NCI-H82 (cell line): ENCODE results near the gene RPS6KA5.
A peak's percentile ranks its signal among the peaks of the same experiment; 100 is the strongest.
"Not testable (repeated sequence)": the region's sequence is repeated elsewhere in the genome, so short reads cannot be mapped to it uniquely, and the experiment has no call there.

Experiments
- DNase-seq: peaks from one replicate; lab custom pipeline; 2025; lab: John Stamatoyannopoulos, UW

Gene RPS6KA5

DNA sequence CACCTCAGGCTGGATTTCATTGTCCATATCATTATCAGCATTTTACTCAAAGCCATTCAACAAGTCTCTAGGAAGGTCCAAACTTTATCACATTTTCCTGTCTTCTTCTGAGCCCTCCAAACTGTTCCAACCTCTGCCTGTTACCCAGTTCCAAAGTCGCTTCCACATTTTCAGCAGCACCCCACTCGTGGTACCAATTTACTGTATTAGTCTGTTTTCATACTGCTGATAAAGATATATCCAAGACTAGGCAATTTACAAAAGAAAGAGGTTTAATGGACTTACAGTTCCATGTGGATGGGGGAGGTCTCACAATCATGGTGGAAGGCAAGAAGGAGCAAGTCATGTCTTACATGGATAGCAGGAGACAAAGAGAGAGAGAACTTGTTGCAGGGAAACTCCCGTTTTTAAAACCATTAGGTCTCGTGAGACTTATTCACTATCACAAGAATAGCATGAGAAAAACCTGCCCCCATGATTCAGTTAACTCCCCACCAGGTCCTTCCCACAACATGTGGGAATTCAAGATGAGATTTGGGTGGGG is 121.1 kb downstream of the RPS6KA5 start:
- DNase-seq: not testable (repeated sequence)

GRCh38 chr14:90938615-90939014 is 121.8 kb downstream of the RPS6KA5 start:
- no peak for DNase-seq

DNA sequence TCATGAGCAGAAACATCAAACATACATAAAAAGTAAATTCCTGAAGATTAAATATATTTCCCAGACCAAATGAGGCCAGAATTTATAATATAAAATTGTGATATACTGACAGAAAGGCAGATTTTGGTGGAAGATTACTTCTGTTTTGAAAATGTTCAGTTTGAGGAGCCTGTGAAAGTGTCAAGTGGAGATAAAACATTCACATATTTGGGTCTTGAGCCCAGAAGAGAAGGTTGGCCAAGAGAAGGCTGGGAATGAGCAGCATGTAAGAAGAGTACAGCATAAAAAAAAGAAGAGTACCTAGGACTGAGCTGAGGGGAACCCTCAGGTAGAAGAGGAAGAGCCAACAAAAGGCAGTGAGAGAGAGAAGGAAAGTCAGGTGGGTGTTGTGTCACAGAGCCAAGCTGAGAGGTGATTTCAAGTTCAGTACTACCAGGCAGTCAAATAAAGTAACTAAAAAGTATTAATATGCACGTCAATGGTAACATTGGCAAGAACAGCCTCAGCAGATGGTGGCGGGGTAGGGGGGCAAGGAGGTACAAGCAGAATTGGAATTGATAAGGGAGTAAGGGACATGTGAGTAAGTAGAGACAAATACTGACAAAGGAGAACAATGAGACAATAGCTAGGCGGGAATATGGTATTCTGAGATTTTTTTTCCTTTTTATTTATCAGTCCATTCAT is 123.5 kb downstream of the RPS6KA5 start:
- DNase-seq: no peak

- no peak for DNase-seq
Observed at GRCh38 chr14:90924621-90925340, 135.7 kb downstream of the RPS6KA5 start.

DNA sequence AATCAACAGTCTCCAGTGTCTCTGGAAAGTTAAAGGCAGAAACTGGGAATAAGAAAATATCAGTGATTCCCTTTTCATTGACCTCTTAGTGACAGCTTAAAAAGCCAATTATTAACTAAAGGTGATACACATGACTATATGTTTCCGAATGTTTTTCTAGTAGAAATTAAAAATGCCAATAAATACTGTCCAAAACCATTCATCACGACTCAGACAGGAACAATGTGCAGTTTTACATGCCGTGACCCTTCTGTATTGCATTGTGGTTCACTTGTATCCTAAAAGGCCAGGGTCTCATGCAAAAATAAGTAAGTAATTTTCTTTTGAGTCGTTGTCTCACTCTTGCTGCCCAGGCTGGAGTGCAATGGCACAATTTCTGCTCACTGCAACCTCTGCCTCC is 138.3 kb downstream of the RPS6KA5 start:
- DNase-seq: no peak

GRCh38 chr14:90911121-90911520 is 149.3 kb downstream of the RPS6KA5 start:
- DNase-seq: no peak

GRCh38 chr14:90907178-90907577 is 153.3 kb downstream of the RPS6KA5 start:
- DNase-seq: no peak

GRCh38 chr14:90905531-90905930 is 154.9 kb downstream of the RPS6KA5 start:
- no peak for DNase-seq

DNA sequence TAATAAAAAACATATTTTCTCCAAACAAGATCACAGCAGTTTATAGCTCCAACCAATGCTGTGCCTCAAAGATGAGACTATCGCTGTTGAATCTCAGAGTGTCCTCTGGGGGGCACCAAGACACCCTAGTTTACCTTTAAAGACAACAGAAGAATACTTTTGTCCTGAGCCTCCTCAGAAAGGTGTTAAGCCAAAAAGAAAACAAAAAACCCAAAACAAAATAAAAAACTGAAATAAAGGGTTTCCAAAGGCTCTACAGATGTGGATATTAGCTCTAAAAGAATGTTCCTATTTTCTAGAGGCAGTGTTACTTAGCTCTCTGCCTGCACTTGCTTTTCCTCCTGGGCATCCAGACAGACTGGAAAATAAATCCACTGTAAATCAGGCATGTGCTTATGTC is 157.3 kb downstream of the RPS6KA5 start:
- peak; percentile 68 for DNase-seq

DNA sequence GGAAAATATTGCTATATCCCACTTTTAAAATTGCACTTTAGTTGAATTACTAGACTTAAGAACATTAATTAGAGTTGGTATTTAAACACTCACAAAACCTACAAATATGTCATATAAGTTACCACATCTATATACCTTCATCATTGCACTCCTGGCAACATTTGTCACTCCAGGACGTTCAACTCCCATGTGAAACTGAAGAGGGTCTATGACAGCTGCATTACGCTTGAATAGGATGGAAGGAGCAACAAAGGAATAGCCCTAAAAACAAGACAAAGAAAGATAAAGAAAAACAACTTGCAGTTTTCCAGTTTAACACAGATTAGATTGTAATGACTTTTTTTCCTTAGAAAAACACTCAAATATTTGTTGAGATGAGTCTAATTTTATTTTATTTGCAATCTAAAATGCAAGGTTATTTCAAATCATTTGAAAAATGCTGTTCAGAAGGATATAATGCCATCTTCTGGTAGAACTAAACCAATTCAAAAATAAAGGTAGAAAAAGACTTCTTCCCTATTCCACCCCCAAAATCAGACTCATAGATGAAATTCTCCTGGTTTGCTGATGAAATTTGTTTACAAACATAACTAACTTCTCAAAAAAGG is 159.9 kb downstream of the RPS6KA5 start:
- DNase-seq: no peak

DNA sequence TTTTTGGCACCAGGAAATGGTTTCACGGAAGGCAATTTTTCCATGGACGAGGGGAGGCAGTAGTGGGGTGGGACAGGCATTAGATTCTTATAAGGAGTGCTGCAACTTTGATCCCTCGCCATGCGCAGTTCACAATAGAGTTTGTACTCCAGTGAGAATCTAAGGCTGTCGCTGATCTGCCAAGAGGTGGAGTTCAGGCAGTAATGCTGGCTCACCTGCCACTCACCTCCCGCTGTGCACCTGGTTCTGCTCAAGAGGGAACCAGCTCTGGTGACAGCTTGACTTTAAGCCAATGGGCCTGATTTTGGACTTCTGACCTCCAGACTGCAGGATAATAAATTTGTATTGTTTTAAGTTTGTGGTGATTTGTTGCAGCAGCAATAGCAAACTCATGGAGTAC is 163.4 kb downstream of the RPS6KA5 start:
- DNase-seq: no peak

GRCh38 chr14:90894241-90894640 is 166.2 kb downstream of the RPS6KA5 start:
- DNase-seq: no peak

DNA sequence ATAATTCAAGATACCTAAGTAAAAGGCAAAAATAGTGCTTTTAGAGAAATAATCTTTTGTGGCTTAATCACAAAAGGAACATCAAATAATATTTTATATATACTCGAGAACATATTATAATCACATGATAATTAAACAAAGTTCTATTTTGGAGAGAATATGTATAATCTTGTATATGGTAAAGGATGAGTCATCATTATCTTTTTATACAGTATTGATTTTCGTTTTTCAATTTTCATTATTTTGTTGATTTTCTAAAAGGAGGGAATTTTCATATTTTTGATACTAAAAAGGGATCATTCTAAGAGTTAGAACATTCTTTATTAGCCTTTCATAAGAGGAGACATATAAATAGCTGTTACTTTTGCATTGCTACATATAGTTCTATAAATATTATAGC is 166.9 kb downstream of the RPS6KA5 start:
- DNase-seq: no peak

- DNase-seq: no peak
Observed at GRCh38 chr14:90892970-90893369, 167.5 kb downstream of the RPS6KA5 start.

DNA sequence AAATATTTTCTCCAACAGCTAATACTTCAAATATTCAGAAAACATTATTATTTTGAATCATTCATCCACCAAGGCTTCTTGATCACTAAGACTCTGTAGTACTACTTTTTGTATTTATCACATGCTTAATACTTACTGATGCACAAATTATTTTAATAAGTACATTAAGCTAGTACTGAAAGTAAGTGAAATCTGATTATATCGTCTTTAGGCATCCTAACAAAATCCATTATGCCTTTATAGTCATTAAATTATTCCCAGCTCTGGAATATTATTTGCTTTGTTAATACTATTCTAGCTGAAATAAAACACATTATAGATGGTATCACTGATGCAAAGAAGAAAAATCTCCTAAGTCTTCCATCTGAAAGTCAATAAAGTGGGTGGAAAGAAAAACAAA is 169.1 kb downstream of the RPS6KA5 start:
- DNase-seq: no peak

DNA sequence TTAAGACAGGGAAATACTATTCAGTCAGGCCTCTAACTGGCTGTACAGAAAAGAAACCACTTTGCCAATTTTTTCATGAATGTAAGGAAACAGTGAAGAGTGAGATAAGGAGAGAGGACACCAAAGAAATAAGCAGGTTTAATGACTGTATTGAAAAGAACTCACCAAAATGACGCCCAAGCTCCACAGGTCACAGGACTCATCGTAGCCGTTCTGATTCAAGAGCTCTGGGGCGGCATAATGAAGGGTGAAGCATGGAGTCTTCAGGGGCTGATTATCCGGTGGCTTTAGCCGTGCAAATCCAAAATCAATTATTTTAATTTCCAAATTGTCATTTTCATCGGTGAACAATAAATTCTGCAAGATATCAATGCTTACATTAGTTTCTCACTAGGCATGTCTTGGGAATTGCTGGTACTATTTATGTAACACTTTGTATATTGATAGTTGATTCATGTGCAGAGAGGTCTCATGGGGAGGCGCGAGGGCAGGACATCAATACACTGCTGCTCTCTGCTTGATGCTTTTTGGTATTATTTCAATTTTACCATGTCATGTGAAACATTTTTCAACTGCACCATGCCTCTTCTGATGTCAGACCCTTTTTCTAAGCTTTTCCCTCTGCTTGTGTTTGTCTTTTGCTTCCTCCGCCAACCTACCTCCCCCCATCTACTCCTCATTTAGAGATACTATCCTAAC is 170.0 kb downstream of the RPS6KA5 start:
- DNase-seq: no peak

DNA sequence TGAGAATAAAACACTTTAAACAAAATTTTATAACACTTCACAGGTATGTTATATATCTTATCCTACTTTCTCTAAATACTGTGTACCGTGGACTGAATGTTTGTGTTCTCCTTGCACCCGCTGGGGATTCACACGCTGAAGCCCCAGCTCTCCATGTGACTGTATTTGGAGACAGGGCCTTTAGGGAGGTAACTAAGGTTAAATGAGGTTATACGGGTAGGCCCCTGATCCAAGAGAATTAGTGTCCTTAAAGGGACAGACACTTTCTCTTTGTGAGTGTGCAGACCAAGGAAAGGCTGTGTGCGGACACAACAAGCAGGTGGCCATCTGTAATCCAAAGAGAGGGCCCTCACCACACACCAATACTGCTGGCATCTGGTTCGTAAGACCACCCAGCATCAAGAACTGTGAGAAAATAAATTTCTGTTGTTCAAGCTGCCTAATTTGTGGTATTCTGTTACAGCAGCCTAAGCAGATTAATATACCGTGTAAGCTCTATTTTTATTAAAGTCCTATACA is 174.1 kb downstream of the RPS6KA5 start:
- peak; percentile 52 for DNase-seq

DNA sequence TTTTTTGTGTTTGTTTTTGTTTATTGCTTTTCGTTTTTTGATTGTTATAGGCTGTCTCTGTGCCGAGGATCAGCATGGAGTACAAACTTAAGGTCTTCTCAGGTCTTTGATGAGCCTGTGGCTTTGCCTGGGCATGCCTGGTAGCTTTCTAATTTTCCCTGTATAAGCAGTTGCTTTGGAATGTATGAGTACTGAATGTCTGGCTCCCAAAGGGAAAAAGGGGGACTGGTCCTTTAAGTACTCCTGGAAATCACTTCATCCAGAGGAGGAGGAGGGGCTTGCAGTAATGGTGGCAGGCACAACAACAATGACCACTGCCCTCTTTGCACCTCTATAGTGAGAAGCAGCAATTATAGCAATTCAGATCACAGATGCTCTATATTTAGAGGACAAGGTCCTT is 176.7 kb downstream of the RPS6KA5 start:
- no peak for DNase-seq

DNA sequence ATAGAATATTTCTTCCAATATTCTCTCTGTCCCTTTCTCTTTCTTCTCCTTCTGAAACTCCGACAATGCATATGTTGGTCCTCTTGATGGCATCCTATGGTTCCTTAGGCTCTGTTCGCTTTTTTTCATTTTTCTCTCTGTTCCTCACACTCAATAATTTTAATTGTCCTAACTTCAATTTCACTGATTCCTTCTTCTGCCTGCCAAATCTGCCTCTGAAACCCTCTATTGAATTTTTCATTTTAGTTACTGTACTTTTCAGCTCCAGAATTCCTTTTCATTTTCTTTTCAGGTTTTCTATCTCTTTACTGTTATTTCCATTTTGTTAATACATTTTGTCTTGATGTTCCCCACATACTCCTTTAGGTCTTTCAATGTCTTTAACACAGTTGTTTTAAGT is 177.2 kb downstream of the RPS6KA5 start:
- DNase-seq: no peak

GRCh38 chr14:90880282-90880681 is 180.2 kb downstream of the RPS6KA5 start:
- DNase-seq: no peak

- DNase-seq: no peak
Observed at GRCh38 chr14:90874599-90874998, 185.8 kb downstream of the RPS6KA5 start.

DNA sequence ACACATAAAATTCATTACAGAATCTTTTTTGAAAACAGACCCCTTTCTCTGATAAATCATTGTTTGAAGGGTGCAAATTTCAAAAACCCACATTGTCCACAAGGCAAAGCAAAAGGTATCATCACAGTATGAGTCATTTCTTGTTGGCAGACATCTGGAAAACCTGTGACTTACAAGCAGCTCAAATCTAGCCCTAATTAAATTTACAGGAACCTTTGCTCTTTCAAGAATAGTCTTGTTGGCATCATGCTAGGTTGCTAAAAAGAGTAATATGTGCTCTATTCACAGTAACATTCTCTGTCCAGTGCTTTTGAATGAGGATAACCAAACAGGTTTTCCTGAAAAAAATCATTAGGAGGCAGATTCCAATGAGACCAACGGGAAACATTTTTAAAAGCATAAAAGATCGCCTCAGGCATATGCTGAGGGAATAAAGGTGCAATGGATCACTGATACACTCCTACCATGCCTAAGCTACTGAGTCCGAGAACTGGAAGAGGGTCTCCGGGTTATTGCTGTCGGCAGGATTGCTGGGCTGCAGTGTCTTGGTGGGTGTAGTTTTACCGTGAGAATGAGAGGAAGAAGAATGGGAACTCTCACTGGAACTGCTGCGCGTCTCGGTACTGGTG is 188.7 kb downstream of the RPS6KA5 start:
- DNase-seq: no peak
